Measurements from ENCODE around the gene FNDC7. TPM values are rescaled to one million over a fixed set of nuclear protein-coding genes. Genes with fewer than 3 reads are reported as not detected.

Gene FNDC7
- total RNA-seq: 0.11 TPM in 1 of 2 replicates, not detected in the other

GRCh38 chr1:108712606-108713150, at the start of gene FNDC7:
Gene FNDC7 (plus strand): TSS chr1:108712908. CDS start chr1:108712934, 26 bp downstream.

GRCh38 chr1:108691942-108692723, 20.6 kb upstream of the FNDC7 start, which contains the start of gene PRPF38B:
Gene PRPF38B (plus strand): TSS chr1:108692310. CDS start chr1:108692592, 282 bp downstream.

GRCh38 chr1:108746382-108747170, 33.9 kb downstream of the FNDC7 start, which contains the start of gene STXBP3:
Gene STXBP3 (plus strand): TSS chr1:108746674. CDS start chr1:108746738, 64 bp downstream.

Other genes with a start within 250 kb of the FNDC7 start
- gene EEIG2, start 152.8 kb upstream of the FNDC7 start, total RNA-seq: 1.6 and 3.1 TPM in 2 replicates
- gene HENMT1, start 51.8 kb upstream of the FNDC7 start, total RNA-seq: 10.2 and 10.6 TPM in 2 replicates
- gene PRPF38B, start 20.6 kb upstream of the FNDC7 start, total RNA-seq: 13.3 and 19.2 TPM in 2 replicates
- gene STXBP3, start 33.8 kb downstream of the FNDC7 start, total RNA-seq: 43.1 and 62.0 TPM in 2 replicates
- gene AKNAD1, start 144.2 kb downstream of the FNDC7 start, total RNA-seq: 3.5 and 5.1 TPM in 2 replicates
- 90.3 and 113 TPM in 2 replicates for gene GPSM2, start 164.1 kb downstream of the FNDC7 start, total RNA-seq

Data from placental epithelial cell (primary cell).